WTC11 (cell line): ENCODE data around the gene TUSC7. TPM values are rescaled to one million over a fixed set of nuclear protein-coding genes. Genes with fewer than 3 reads are reported as not detected.

Experiments used
- ATAC-seq: fragments of 200-7000 bp; cut with Tn5 transposase; 2 replicates; pipeline ENCODE4 v1.10.0; 2021; ENCODE audit warnings: mild to moderate bottlenecking, moderate library complexity
- CTCF ChIA-PET: fragments of 300-600 bp; sonication (Branson Sonifier 250); formaldehyde crosslinking; loops from one replicate; lab custom pipeline; 2021; ENCODE audit warnings: antibody characterized with exemption; lab: Charles Lee
- POLR2A ChIA-PET: fragments of 350-600 bp; sonication (Branson Sonifier 250); formaldehyde crosslinking; loops from one replicate; lab custom pipeline; 2021; ENCODE audit warnings: antibody characterized with exemption; lab: Charles Lee
- DNase-seq: peaks from one replicate; pipeline ENCODE4 v3.0.0; 2021; ENCODE audit warnings: low spot score
- H3K27ac Mint-ChIP-seq: 2 replicates; pipeline ENCODE4 v1.8.0; 2021; ENCODE audit warnings: mixed read lengths
- H3K27me3 Mint-ChIP-seq: 2 replicates; pipeline ENCODE4 v1.8.0; 2021; ENCODE audit warnings: low read depth, mild to moderate bottlenecking, moderate library complexity, mixed read lengths
- H3K36me3 Mint-ChIP-seq: 2 replicates; pipeline ENCODE4 v1.8.0; 2021; ENCODE audit warnings: mixed read lengths
- H3K4me1 Mint-ChIP-seq: 2 replicates; pipeline ENCODE4 v1.8.0; 2022; ENCODE audit warnings: mixed read lengths
- H3K4me3 Mint-ChIP-seq: 2 replicates; pipeline ENCODE4 v1.8.0; 2021; ENCODE audit warnings: mild to moderate bottlenecking, moderate library complexity, mixed read lengths
- H3K9me3 Mint-ChIP-seq: 2 replicates; pipeline ENCODE4 v1.8.0; 2021; ENCODE audit warnings: mixed read lengths
- AFF4 ChIP-seq: sonication (generic); formaldehyde crosslinking; IDR thresholded peaks from 2 replicates; pipeline ENCODE4 v1.8.1; 2023; ENCODE audit warnings: mild to moderate bottlenecking, missing genetic modification reagents, borderline replicate concordance
- ARID4B ChIP-seq: sonication (generic); formaldehyde crosslinking; IDR thresholded peaks from 2 replicates; pipeline ENCODE4 v1.8.0; 2023; ENCODE audit warnings: missing genetic modification reagents, mild to moderate bottlenecking, borderline replicate concordance
- GABPB1 ChIP-seq: sonication (generic); formaldehyde crosslinking; IDR thresholded peaks from 2 replicates; pipeline ENCODE4 v1.8.1; 2023; ENCODE audit warnings: mild to moderate bottlenecking, missing genetic modification reagents
- MAX ChIP-seq: sonication (generic); formaldehyde crosslinking; IDR thresholded peaks from 2 replicates; pipeline ENCODE4 v1.8.0; 2022; ENCODE audit warnings: mild to moderate bottlenecking, missing genetic modification reagents
- NFYB ChIP-seq: sonication (generic); formaldehyde crosslinking; conservative IDR thresholded peaks from 2 replicates; pipeline ENCODE4 v1.8.0; 2022; ENCODE audit warnings: low read depth, missing genetic modification reagents
- NR3C1 ChIP-seq: sonication (generic); formaldehyde crosslinking; conservative IDR thresholded peaks from 2 replicates; pipeline ENCODE4 v1.8.1; 2023; ENCODE audit warnings: low read depth, mild to moderate bottlenecking, missing genetic modification reagents
- PRRX2 ChIP-seq: fragments of 250-450 bp; sonication (Bioruptor Pico); IDR thresholded peaks from 2 replicates; pipeline ENCODE4 v1.8.0; 2021; ENCODE audit warnings: mild to moderate bottlenecking
- SMAD4 ChIP-seq: sonication (generic); formaldehyde crosslinking; IDR thresholded peaks from 2 replicates; pipeline ENCODE4 v1.8.0; 2022; ENCODE audit warnings: mild to moderate bottlenecking, missing genetic modification reagents
- ZMAT4 ChIP-seq: fragments of 250-450 bp; sonication (Bioruptor Pico); IDR thresholded peaks from 2 replicates; pipeline ENCODE4 v1.9.0; 2021; ENCODE audit warnings: mild to moderate bottlenecking
- ZNF138 ChIP-seq: sonication (generic); formaldehyde crosslinking; conservative IDR thresholded peaks from 2 replicates; pipeline ENCODE4 v1.8.1; 2022; ENCODE audit warnings: mild to moderate bottlenecking, moderate library complexity, missing genetic modification reagents
- ZNF263 ChIP-seq: sonication (generic); formaldehyde crosslinking; IDR thresholded peaks from 2 replicates; pipeline ENCODE4 v1.8.1; 2022; ENCODE audit warnings: low read depth, mild to moderate bottlenecking, moderate library complexity, missing genetic modification reagents
- ZNF416 ChIP-seq: fragments of 250-450 bp; sonication (Bioruptor Pico); IDR thresholded peaks from 2 replicates; pipeline ENCODE4 v1.9.0; 2021; ENCODE audit warnings: mild to moderate bottlenecking, inconsistent platforms
- ZNF532 ChIP-seq: fragments of 250-450 bp; sonication (Bioruptor Pico); IDR thresholded peaks from 2 replicates; pipeline ENCODE4 v1.9.0; 2021; ENCODE audit warnings: mild to moderate bottlenecking, borderline replicate concordance
- total RNA-seq: library from RNA; stranded (reverse); gene quantifications from 3 replicates; pipeline ENCODE4 v1.2.3, GENCODE V29; 2021

TUSC7 gene
- total RNA-seq, 1 experiment from 2014 or later, result not detected

- TF ChIP-seq ZNF532 (CRISPR knock-in tag) (no peak), SMAD4 (CRISPR knock-in tag) (no peak)
Observed at GRCh38 chr3:116749388-116749787, 39.8 kb downstream of the TUSC7 start (continued).

GRCh38 chr3:116757315-116757714 lies 47.7 kb downstream of the TUSC7 start:
- ChIA-PET POLR2A (no interaction called here), CTCF (interaction anchor here (1.8 to 3.2 kb wide), 3 partner anchors 14 to 158 kb away, joined by 6 to 19 read pairs (median 7); no protein-coding TSS in a partner anchor)
- Mint-ChIP-seq H3K36me3 (no peaks in the 10 kb centered on the region), H3K27me3 (no peaks in the 10 kb centered on the region), H3K4me1 (peaks cover 20% of the 10 kb centered on the region), H3K9me3 (no peaks in the 10 kb centered on the region), H3K4me3 (no peak overlapping the region), H3K27ac (no peak overlapping the region)
- no peak for TF ChIP-seq MAX (CRISPR knock-in tag)
- no peak for TF ChIP-seq ARID4B (CRISPR knock-in tag)
- TF ChIP-seq ZNF138 (CRISPR knock-in tag), result no peak
- TF ChIP-seq NR3C1 (CRISPR knock-in tag), result no peak
- TF ChIP-seq ZNF416 (CRISPR knock-in tag), result no peak
- no peak for TF ChIP-seq NFYB
- no peak for TF ChIP-seq GABPB1 (CRISPR knock-in tag)
- TF ChIP-seq PRRX2 (CRISPR knock-in tag), result no peak
- no peak for TF ChIP-seq AFF4 (CRISPR knock-in tag)
- no peak for TF ChIP-seq ZMAT4
- no peak for TF ChIP-seq ZNF532 (CRISPR knock-in tag)
- TF ChIP-seq ZNF263 (CRISPR knock-in tag), result no peak
- ATAC-seq (no peak), DNase-seq (no peak)
